Prostate gland (tissue), 2 donors: Measurements from ENCODE around the gene RASGRP1.

Source experiments
- CTCF ChIP-seq, 4 experiments: fragments of 200-600 bp in 2 of 4; fragments of 450-650 bp in 2 of 4; sonication (generic) in 2 of 4; IDR thresholded peaks; 1 replicate in 3 of 4; 2 replicates in 1 of 4; pipeline ENCODE4 v1.5.1; 2016 to 2019; ENCODE audit warnings: antibody characterized with exemption in 4 of 4, mild to moderate bottlenecking in 2 of 4, moderate library complexity in 2 of 4
- POLR2A ChIP-seq: fragments of 450-650 bp; IDR thresholded peaks from one replicate; pipeline ENCODE4 v1.6.1; 2016; ENCODE audit warnings: antibody characterized with exemption, mild to moderate bottlenecking

GRCh38 chr15:38503496-38503895 lies 61.1 kb downstream of the RASGRP1 start:
- TF ChIP-seq CTCF (IDR thresholded peaks at IDR 0.05): no peak
- TF ChIP-seq POLR2A: no peak
